Stimulated activated CD4-positive, alpha-beta T cell treated with anti-CD3 and anti-CD28 coated beads, Interleukin-2, amount 100 ng/mL, for 48 hours (primary cell): ENCODE data around the gene BNC2.
"Not testable (repeated sequence)": the region's sequence is repeated elsewhere in the genome, so short reads cannot be mapped to it uniquely, and the experiment has no call there.

Source experiments
- DNase-seq, 2 donors: peaks; one replicate each; pipeline ENCODE4 v3.0.0-alpha.2; 2020

BNC2 gene

GRCh38 chr9:16575142-16575985 is 295.1 kb downstream of the BNC2 start:
- DNase-seq: no peak

GRCh38 chr9:16572005-16572734 is 298.3 kb downstream of the BNC2 start:
- DNase-seq: no peak

- no peak for DNase-seq
These were observed 299.2 kb downstream of the BNC2 start for GRCh38 chr9:16571127-16571802.

- DNase-seq: no peak
These were observed 307.0 kb downstream of the BNC2 start for GRCh38 chr9:16563446-16563845.

- DNase-seq: no peak
These were observed 309.3 kb downstream of the BNC2 start for GRCh38 chr9:16561121-16561520.

- no peak for DNase-seq
These were observed 310.9 kb downstream of the BNC2 start for GRCh38 chr9:16559418-16560188.

GRCh38 chr9:16555802-16556201 is 314.7 kb downstream of the BNC2 start:
- DNase-seq: no peak

- no peak for DNase-seq
These were observed 316.5 kb downstream of the BNC2 start for GRCh38 chr9:16553869-16554540.

GRCh38 chr9:16552252-16552651 is 318.2 kb downstream of the BNC2 start:
- DNase-seq: no peak

- no peak for DNase-seq
These were observed 318.8 kb downstream of the BNC2 start for GRCh38 chr9:16551692-16552091.

GRCh38 chr9:16545639-16546038 is 324.8 kb downstream of the BNC2 start:
- no peak for DNase-seq

- DNase-seq: no peak
These were observed 325.6 kb downstream of the BNC2 start for GRCh38 chr9:16544842-16545241.

GRCh38 chr9:16543686-16544085 is 326.8 kb downstream of the BNC2 start:
- no peak for DNase-seq

GRCh38 chr9:16543225-16543624 is 327.2 kb downstream of the BNC2 start:
- no peak for DNase-seq

- DNase-seq: no peak
These were observed 328.2 kb downstream of the BNC2 start for GRCh38 chr9:16542290-16542689.

GRCh38 chr9:16540743-16541613 is 329.5 kb downstream of the BNC2 start:
- DNase-seq: no peak

- DNase-seq: not testable (repeated sequence)
These were observed 330.8 kb downstream of the BNC2 start for GRCh38 chr9:16539626-16540025.

- DNase-seq: no peak
These were observed 334.9 kb downstream of the BNC2 start for GRCh38 chr9:16535555-16535954.

- no peak for DNase-seq
These were observed 337.6 kb downstream of the BNC2 start for GRCh38 chr9:16532681-16533450.

- no peak for DNase-seq
These were observed 338.2 kb downstream of the BNC2 start for GRCh38 chr9:16532272-16532671.
